Liver (tissue), 9 donors: ENCODE data around the gene USP21. TPM values are rescaled to one million over a fixed set of nuclear protein-coding genes. Genes with fewer than 3 reads are reported as not detected.

Experiments
- DNase-seq: peaks from one replicate; pipeline ENCODE4 v3.0.0-alpha.2; 2017; ENCODE audit warnings: low spot score
- H3K27ac ChIP-seq, 2 donors: one replicate each; pipeline ENCODE4 v1.7.0; 2013; ENCODE audit warnings: inconsistent platforms in 2 of 2, low read length in 2 of 2, control low read depth in 1 of 2, low read depth in 1 of 2, mild to moderate bottlenecking in 1 of 2
- H3K27me3 ChIP-seq, 4 donors: one replicate each; pipeline versions ENCODE4 v1.6.1 to v1.7.0; 2013; ENCODE audit warnings: low read length in 3 of 4, inconsistent platforms in 1 of 4, mild to moderate bottlenecking in 1 of 4, moderate library complexity in 1 of 4; ENCODE audit not compliant: control insufficient read depth in 4 of 4, insufficient read depth in 4 of 4
- H3K36me3 ChIP-seq, 4 donors: one replicate each; pipeline versions ENCODE4 v1.6.1 to v1.7.0; 2013; ENCODE audit warnings: low read length in 3 of 4, mild to moderate bottlenecking in 3 of 4, low read depth in 1 of 4, moderate library complexity in 1 of 4; ENCODE audit not compliant: control insufficient read depth in 4 of 4, insufficient read depth in 3 of 4
- H3K4me1 ChIP-seq, 4 donors: one replicate each; pipeline versions ENCODE4 v1.6.1 to v1.7.0; 2013; ENCODE audit warnings: low read length in 3 of 4, mild to moderate bottlenecking in 3 of 4, moderate library complexity in 1 of 4; ENCODE audit not compliant: control insufficient read depth in 4 of 4, insufficient read depth in 4 of 4
- H3K4me3 ChIP-seq, 3 donors: one replicate each; pipeline versions ENCODE4 v1.6.1 to v1.7.0; 2013; ENCODE audit warnings: low read length in 3 of 3, control low read depth in 1 of 3, low read depth in 1 of 3, mild to moderate bottlenecking in 1 of 3
- H3K9ac ChIP-seq, 2 donors: one replicate each; pipeline ENCODE4 v1.7.0; 2013; ENCODE audit warnings: low read length in 2 of 2, mild to moderate bottlenecking in 2 of 2, moderate library complexity in 2 of 2, control low read depth in 1 of 2, low read depth in 1 of 2
- H3K9me3 ChIP-seq, 4 donors: one replicate each; pipeline versions ENCODE4 v1.6.1 to v1.7.0; 2013; ENCODE audit warnings: low read length in 3 of 4; ENCODE audit not compliant: control insufficient read depth in 4 of 4
- EGR1 ChIP-seq, 2 donors: IDR thresholded peaks; 2 replicates each; pipeline ENCODE4 v1.6.1; 2016 to 2018; ENCODE audit warnings: antibody characterized with exemption in 2 of 2, low read depth in 2 of 2
- FOXA1 ChIP-seq: IDR thresholded peaks from 2 replicates; pipeline ENCODE4 v1.6.1; 2016; ENCODE audit warnings: antibody characterized with exemption
- FOXA2 ChIP-seq: IDR thresholded peaks from 2 replicates; pipeline ENCODE4 v1.6.1; 2016; ENCODE audit warnings: antibody characterized with exemption
- GABPA ChIP-seq, 2 donors: IDR thresholded peaks in 1 of 2; conservative IDR thresholded peaks in 1 of 2; 2 replicates each; pipeline ENCODE4 v1.6.1; 2016; ENCODE audit warnings: antibody characterized with exemption in 2 of 2, mild to moderate bottlenecking in 1 of 2, moderate library complexity in 1 of 2
- HNF4A ChIP-seq, 2 donors: conservative IDR thresholded peaks; 2 replicates each; pipeline ENCODE4 v1.6.1; 2016; ENCODE audit warnings: antibody characterized with exemption in 2 of 2, mild to moderate bottlenecking in 2 of 2
- HNF4G ChIP-seq: IDR thresholded peaks from 2 replicates; pipeline ENCODE4 v1.6.1; 2016; ENCODE audit warnings: antibody characterized with exemption
- MAX ChIP-seq: IDR thresholded peaks from 2 replicates; pipeline ENCODE4 v1.6.1; 2016; ENCODE audit warnings: antibody characterized with exemption
- RAD21 ChIP-seq, 2 donors: IDR thresholded peaks; 2 replicates each; pipeline ENCODE4 v1.6.1; 2016; ENCODE audit warnings: antibody characterized with exemption in 2 of 2, mild to moderate bottlenecking in 2 of 2
- REST ChIP-seq: IDR thresholded peaks from 2 replicates; pipeline ENCODE4 v1.6.1; 2016; ENCODE audit warnings: antibody characterized with exemption, mild to moderate bottlenecking
- SP1 ChIP-seq: IDR thresholded peaks from 2 replicates; pipeline ENCODE4 v1.6.1; 2018; ENCODE audit warnings: antibody characterized with exemption, mild to moderate bottlenecking
- TAF1 ChIP-seq: conservative IDR thresholded peaks from 2 replicates; pipeline ENCODE4 v1.6.1; 2016; ENCODE audit warnings: antibody characterized with exemption, mild to moderate bottlenecking
- WGBS: extraction: QIAGEN DNeasy Blood & Tissue Kit; methylation state at CpG from one replicate; pipeline ENCODE4 v1.1.7; 2013; 5-methylcytosine and 5-hydroxymethylcytosine counted together
- polyA plus RNA-seq, 2 donors: library from polyadenylated mRNA; stranded (reverse) in 1 of 2; unstranded in 1 of 2; fragments of 200-250 nt in 1 of 2; fragments of >200 nt in 1 of 2; fragmentation: Nextera tagmentation in 1 of 2; extraction: Ambion mirVana in 1 of 2; gene quantifications; one replicate each; pipeline versions ENCODE4 v1.2.1 to v1.2.3, GENCODE V29; 2013 to 2015
- total RNA-seq, 2 donors: library from RNA; depleted of rRNA; stranded (reverse); fragments of >200 nt; gene quantifications; one replicate each; pipeline ENCODE4 v1.2.3, GENCODE V29; 2014
- TF ChIP-seq, protein P1 (sequence below): IDR thresholded peaks from 2 replicates; pipeline ENCODE4 v1.6.1; 2016; ENCODE audit warnings: antibody characterized with exemption
- TF ChIP-seq, protein P2 (sequence below): IDR thresholded peaks from 2 replicates; pipeline ENCODE4 v1.6.1; 2016; ENCODE audit warnings: antibody characterized with exemption
- donor health status: healthy.
- donor health status: healthy.
- donor health status: healthy.
- donor health status: healthy.
- donor health status: healthy.

Gene USP21
- total and polyA plus RNA-seq, 4 donors: 4.1 to 9.0 (median 6.5) TPM

DNA sequence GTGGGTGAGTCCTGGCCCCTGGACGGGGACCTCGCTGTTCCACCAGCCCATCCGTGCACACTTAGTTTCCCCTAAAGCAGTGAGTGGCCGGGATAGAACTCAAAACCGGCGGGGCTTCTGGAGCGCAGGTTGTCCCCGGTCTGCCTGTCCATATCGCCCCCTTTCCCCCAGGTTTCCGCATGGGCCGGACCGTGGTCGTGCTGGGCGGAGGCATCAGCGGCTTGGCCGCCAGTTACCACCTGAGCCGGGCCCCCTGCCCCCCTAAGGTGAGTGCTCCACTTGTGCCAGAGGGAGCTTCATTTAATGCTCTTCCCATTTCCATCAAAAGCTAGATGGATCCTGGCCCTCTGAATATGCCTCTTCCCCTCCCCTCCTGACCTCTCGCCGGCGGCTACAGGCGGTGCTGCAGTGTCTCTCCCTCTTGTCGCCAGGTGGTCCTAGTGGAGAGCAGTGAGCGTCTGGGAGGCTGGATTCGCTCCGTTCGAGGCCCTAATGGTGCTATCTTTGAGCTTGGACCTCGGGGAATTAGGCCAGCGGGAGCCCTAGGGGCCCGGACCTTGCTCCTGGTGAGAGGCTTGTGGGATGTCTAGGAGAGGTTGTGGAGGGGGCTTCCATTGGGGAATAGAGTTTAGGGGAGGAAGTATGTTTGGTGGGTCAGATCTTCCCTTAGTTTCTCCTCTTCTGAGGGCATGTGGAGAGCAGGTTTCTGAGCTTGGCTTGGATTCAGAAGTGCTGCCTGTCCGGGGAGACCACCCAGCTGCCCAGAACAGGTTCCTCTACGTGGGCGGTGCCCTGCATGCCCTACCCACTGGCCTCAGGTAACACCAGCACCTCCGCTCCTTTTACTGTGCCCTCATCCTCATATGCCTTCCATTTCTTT, 7.6 kb downstream of the USP21 start:
- DNase-seq: no peak
- H3K4me3 ChIP-seq: peak overlapping the region; percentile 67 to 86 (median 82)
- no peaks in the 10 kb centered on the region for H3K9me3 ChIP-seq
- peak overlapping the region; percentile 6 to 79 for H3K27ac ChIP-seq
- H3K9ac ChIP-seq: peak overlapping the region; percentile 66 to 84
- TF ChIP-seq EGR1 (IDR thresholded peaks at IDR 0.05; ENCODE audit: low read depth in 2 of 2) (no peak), FOXA1 (no peak), HNF4A (conservative IDR thresholded peaks at IDR 0.05) (no peak), RAD21 (IDR thresholded peaks at IDR 0.05) (no peak), TAF1 (no peak), REST (no peak), GABPA (IDR thresholded peaks at IDR 0.05 in 1 of 2, conservative IDR thresholded peaks at IDR 0.05 in 1 of 2) (no peak)
- H3K36me3 ChIP-seq: peaks cover 2 to 39% (median 20%) of the 10 kb centered on the region in 4 donors
- H3K27me3 ChIP-seq: no peaks in the 10 kb centered on the region
- H3K4me1 ChIP-seq: peaks cover 4 to 25% (median 19%) of the 10 kb centered on the region in 4 donors
- WGBS: 10% methylated on average over 33 of the region's 33 CpGs

- WGBS: 95% methylated on average over 9 of the region's 9 CpGs
- peaks cover 2 to 44% (median 29%) of the 10 kb centered on the region in 4 donors for H3K36me3 ChIP-seq
These were observed 9.6 kb downstream of the USP21 start for GRCh38 chr1:161168906-161169305.

More at GRCh38 chr1:161168906-161169305, 9.6 kb downstream of the USP21 start:
- no peaks in the 10 kb centered on the region for H3K27me3 ChIP-seq
- no peak overlapping the region for H3K9ac ChIP-seq
- H3K4me3 ChIP-seq: no peak overlapping the region
- H3K27ac ChIP-seq: no peak overlapping the region
- H3K4me1 ChIP-seq: peaks cover 4 to 37% (median 28%) of the 10 kb centered on the region in 4 donors
- DNase-seq: no peak
- H3K9me3 ChIP-seq: no peaks in the 10 kb centered on the region
- TF ChIP-seq REST: no peak
- TF ChIP-seq, protein P1, sequence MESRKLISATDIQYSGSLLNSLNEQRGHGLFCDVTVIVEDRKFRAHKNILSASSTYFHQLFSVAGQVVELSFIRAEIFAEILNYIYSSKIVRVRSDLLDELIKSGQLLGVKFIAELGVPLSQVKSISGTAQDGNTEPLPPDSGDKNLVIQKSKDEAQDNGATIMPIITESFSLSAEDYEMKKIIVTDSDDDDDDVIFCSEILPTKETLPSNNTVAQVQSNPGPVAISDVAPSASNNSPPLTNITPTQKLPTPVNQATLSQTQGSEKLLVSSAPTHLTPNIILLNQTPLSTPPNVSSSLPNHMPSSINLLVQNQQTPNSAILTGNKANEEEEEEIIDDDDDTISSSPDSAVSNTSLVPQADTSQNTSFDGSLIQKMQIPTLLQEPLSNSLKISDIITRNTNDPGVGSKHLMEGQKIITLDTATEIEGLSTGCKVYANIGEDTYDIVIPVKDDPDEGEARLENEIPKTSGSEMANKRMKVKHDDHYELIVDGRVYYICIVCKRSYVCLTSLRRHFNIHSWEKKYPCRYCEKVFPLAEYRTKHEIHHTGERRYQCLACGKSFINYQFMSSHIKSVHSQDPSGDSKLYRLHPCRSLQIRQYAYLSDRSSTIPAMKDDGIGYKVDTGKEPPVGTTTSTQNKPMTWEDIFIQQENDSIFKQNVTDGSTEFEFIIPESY: no peak
- no peak for TF ChIP-seq GABPA (IDR thresholded peaks at IDR 0.05 in 1 of 2, conservative IDR thresholded peaks at IDR 0.05 in 1 of 2)
- no peak for TF ChIP-seq FOXA2
- no peak for TF ChIP-seq FOXA1
- no peak for TF ChIP-seq MAX
- no peak for TF ChIP-seq RAD21 (IDR thresholded peaks at IDR 0.05)
- no peak for TF ChIP-seq HNF4G
- TF ChIP-seq SP1: no peak
- TF ChIP-seq, protein P2, sequence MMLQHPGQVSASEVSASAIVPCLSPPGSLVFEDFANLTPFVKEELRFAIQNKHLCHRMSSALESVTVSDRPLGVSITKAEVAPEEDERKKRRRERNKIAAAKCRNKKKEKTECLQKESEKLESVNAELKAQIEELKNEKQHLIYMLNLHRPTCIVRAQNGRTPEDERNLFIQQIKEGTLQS: no peak
